ENCODE measurements around the gene ICAM4.
"Not testable (repeated sequence)": the region's sequence is repeated elsewhere in the genome, so short reads cannot be mapped to it uniquely, and the experiment has no call there.

ICAM4 gene

DNA sequence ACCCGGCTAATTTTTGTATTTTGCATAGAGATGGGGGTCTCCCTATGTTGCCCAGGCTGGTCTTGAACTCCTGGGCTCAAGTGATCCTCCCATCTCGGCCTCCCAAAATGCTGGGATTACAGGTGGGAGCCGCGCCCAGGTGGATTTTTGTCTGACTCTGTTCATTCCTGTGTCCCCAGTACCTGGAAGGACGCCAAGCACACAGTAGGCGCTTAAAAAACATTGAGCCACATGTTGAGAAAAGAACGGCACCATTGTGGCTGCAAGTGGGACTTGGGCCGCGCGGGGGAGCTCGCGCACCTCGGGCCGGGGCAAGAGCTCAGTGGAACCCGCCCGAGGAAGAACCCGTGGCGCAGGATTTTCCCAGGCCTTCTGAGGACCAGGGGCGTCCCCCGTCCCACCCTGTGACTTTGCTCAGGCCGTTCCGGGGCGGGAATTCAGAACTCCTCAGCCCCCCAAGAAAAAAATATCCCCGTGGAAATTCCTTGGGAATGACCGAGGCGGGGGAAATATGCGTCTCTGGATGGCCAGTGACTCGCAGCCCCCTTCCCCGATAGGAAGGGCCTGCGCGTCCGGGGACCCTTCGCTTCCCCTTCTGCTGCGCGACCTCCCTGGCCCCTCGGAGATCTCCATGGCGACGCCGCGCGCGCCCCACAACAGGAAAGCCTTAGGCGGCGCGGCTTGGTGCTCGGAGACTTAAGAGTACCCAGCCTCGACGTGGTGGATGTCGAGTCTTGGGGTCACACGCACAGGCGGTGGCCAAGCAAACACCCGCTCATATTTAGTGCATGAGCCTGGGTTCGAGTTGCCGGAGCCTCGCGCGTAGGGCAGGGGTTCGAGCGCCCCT, 17.2 kb upstream of the ICAM4 start:
- peak; percentile 80 to 89 for DNase-seq

DNA sequence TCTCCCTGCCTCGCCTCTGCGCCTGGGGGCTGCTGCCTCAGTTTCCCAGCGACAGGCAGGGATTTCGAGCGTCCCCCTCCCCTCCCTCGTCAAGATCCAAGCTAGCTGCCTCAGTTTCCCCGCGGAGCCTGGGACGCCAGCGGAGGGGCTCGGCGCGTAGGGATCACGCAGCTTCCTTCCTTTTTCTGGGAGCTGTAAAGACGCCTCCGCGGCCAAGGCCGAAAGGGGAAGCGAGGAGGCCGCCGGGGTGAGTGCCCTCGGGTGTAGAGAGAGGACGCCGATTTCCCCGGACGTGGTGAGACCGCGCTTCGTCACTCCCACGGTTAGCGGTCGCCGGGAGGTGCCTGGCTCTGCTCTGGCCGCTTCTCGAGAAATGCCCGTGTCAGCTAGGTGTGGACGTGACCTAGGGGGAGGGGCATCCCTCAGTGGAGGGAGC, 16.6 kb upstream of the ICAM4 start:
- DNase-seq, result peak; percentile 55 to 70

DNA sequence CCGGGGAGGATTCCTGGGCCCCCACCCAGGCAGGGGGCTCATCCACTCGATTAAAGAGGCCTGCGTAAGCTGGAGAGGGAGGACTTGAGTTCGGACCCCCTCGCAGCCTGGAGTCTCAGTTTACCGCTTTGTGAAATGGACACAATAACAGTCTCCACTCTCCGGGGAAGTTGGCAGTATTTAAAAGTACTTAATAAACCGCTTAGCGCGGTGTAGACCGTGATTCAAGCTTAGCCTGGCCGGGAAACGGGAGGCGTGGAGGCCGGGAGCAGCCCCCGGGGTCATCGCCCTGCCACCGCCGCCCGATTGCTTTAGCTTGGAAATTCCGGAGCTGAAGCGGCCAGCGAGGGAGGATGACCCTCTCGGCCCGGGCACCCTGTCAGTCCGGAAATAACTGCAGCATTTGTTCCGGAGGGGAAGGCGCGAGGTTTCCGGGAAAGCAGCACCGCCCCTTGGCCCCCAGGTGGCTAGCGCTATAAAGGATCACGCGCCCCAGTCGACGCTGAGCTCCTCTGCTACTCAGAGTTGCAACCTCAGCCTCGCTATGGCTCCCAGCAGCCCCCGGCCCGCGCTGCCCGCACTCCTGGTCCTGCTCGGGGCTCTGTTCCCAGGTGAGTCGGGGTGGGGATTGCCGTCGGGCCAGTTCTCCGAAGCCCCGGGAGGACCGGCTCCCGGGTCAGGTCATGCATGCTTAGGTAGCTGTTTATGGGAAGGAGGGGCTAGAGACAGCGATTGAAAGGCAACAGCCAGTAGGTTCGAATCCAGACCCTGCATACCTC, 15.9 kb upstream of the ICAM4 start, which contains the start of gene ICAM1:
ICAM1 (plus strand) TSS at position 505 of the 779 bp plus-strand sequence; CDS start at position 545, 40 bp downstream.
- DNase-seq, result peak; percentile 69 to 79

DNA sequence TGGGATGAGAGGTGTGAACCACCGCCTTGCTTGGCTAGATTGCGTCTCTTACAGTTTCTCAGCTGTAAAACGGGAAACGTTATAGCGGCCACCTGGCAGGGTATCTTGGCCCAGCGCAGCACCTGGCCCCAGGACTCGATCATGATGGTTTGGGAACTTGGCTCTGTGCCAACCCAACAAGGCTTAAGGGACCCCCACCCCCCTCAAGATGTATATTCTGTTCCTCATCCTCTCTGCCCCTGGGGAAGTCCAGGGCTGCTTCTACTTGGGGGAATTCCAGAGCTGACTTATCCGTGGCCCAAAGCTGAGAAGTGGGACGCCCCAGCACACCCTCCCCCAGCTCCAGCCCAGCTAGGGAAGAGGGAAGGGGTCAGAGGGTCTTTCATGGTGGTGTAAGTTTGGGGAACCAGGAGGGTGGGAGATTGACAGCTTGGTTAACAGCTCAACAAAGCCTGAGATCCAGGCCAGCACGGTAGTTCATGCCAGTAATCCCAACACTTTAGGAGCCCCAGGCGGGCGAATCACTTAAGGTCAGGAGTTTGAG, 15.1 kb upstream of the ICAM4 start:
- DNase-seq, result peak; percentile 42 to 52

DNA sequence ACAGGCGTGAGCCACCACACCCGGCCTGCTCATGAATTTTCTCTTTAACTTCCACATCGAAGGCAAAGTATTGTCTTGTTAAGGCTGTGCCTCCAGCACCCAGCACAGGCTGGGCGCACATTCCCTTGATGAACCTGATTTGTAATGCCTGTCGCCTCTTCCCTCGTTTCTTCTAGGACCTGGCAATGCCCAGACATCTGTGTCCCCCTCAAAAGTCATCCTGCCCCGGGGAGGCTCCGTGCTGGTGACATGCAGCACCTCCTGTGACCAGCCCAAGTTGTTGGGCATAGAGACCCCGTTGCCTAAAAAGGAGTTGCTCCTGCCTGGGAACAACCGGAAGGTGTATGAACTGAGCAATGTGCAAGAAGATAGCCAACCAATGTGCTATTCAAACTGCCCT, 12.2 kb upstream of the ICAM4 start:
- DNase-seq, result no peak

DNA sequence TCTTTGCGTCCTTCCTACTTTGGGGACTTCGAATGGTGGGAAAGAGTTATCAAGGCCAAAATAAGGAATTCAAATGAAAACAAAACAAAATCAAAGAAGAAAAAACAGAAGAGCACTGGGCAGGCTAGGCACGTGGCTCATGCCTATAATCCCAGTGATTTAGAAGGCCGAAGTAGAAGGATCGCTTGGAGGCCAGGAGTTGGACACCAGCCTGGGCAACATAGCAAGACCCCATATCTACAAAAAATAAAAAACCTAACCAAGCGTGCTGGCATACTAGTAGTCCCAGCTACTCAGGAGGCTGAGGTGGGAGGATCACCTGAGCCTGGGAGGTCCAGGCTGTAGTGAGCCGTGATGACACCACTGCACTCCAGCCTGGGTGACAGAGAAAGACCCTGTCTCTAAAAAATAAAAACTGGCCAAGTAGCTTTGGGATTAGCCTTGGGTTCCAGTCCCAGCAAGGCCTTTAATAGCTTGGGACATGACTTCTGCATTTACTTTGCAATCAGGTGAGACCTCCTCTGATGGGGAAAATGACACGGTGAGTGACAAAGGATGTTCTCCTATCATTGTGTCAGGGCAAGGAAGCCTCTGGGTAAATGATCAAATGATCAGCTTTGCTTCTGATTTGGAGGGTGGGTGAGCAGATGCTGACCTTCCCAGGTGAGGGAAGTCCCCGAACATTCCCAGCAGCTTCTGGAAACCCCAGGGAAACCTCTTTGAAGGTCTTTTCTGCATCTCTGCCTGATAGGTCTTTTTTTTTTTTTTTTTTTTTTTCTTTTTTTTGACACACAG, 8.8 kb upstream of the ICAM4 start:
- DNase-seq, result no peak

DNA sequence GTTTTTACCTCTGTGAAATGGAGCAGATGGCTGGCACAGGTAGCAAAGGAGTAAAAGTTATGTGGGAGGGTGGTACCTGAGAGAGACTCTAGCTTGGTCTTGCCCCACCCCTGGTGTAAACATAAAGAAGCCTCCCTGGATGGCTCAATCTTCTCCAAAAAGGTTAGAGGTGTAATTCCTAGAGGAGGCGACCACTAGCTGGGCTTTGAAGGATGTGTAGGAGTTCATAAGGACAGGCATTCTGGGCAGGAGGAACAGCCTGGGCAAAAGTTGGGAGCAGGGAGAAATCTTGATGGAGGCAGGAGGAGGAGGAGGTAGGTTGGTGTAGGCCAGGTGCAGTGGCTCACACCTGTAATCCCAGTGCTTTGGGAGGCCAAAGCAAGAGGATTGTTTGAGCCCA, 7.8 kb upstream of the ICAM4 start:
- no peak for DNase-seq

DNA sequence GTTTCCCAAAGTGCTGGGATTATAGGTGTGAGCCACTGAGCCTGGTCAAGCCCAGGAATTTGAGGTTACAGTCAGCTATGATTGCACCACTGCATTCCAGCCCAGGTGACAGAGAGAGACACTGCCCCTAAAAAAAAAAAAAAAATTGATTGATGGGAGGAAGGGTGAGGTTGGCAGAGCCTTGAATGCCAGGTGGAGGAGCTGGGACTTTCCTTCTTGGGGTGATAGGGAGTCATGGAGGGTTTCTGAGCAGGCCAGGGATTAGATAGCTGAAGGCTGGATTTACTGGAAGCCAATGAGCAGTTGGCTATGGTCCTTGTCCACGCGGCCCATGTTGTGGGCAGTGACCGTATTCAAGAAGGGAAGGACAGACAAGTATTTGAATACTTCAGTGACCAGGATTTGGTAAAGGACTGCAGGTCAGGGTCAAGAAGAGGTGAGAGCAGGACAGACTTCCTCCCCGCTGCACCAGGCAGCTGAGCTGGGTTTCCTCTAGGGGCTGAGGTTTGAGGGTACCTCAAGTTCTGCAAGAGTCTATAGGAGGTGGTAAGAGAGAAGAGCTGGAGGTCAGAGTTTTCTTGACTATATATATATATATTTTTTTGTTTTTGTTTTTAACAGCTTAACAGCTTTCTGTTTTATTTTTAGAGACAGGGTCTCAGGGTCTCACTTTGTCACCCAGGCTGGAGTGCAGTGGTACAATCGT, 6.9 kb upstream of the ICAM4 start:
- DNase-seq, result no peak

DNA sequence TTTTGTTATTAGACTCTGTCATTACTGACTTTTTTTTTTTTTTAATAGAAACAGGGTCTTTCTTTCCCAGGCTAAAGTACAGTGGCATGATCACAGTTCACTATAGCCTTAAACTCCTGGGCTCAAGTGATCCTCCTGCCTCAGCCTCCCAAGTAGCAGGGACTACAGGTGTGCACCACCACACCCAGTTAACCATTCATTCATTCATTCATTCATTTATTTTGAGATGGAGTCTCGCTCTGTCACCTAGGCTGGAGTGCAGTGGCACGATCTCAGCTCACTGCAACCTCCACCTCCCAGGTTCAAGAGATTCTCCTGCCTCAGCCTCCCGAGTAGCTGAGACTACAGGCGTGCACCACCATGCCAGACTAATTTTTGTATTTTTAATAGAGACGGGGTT, 4.7 kb upstream of the ICAM4 start:
- DNase-seq, result not testable (repeated sequence)

DNA sequence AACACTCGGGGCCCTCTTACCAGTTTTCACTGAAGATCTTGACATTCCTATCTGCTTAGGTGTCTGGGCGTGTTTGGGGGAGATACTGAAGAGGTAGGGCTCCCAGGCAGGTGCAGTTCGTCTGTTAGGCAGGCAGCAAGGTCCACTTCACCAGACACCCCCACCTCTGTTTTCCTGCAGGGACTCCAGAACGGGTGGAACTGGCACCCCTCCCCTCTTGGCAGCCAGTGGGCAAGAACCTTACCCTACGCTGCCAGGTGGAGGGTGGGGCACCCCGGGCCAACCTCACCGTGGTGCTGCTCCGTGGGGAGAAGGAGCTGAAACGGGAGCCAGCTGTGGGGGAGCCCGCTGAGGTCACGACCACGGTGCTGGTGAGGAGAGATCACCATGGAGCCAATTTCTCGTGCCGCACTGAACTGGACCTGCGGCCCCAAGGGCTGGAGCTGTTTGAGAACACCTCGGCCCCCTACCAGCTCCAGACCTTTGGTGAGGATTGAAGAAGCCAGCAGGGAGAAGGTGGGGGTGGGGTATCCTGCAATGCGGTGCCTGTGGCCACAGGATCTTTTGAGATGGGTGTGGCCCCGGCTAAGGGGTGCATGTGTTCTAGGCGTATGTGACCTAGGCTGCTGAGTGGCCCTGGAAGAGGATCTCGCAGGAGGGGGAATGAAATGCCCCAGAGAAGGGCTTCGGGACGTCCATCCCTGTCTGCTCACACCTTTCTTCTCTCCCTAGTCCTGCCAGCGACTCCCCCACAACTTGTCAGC, 3.3 kb upstream of the ICAM4 start:
- no peak for DNase-seq

DNA sequence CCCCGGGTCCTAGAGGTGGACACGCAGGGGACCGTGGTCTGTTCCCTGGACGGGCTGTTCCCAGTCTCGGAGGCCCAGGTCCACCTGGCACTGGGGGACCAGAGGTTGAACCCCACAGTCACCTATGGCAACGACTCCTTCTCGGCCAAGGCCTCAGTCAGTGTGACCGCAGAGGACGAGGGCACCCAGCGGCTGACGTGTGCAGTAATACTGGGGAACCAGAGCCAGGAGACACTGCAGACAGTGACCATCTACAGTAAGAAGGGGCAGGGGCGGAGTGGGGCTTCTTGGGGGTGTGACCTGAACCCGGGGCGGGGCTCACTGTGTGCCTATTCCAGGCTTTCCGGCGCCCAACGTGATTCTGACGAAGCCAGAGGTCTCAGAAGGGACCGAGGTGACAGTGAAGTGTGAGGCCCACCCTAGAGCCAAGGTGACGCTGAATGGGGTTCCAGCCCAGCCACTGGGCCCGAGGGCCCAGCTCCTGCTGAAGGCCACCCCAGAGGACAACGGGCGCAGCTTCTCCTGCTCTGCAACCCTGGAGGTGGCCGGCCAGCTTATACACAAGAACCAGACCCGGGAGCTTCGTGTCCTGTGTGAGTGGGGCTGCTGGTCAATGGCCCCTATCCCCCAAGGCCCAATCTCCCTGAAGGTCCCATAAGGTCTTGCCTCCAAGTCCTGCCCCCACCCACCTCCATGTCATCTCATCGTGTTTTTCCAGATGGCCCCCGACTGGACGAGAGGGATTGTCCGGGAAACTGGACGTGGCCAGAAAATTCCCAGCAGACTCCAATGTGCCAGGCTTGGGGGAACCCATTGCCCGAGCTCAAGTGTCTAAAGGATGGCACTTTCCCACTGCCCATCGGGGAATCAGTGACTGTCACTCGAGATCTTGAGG, 2.4 kb upstream of the ICAM4 start:
- no peak for DNase-seq

DNA sequence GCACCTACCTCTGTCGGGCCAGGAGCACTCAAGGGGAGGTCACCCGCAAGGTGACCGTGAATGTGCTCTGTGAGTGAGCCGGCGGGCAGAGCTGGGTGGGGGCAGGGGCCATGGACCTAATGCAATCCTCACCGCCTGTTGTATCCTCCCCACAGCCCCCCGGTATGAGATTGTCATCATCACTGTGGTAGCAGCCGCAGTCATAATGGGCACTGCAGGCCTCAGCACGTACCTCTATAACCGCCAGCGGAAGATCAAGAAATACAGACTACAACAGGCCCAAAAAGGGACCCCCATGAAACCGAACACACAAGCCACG, 1.8 kb upstream of the ICAM4 start:
- DNase-seq, result no peak

DNA sequence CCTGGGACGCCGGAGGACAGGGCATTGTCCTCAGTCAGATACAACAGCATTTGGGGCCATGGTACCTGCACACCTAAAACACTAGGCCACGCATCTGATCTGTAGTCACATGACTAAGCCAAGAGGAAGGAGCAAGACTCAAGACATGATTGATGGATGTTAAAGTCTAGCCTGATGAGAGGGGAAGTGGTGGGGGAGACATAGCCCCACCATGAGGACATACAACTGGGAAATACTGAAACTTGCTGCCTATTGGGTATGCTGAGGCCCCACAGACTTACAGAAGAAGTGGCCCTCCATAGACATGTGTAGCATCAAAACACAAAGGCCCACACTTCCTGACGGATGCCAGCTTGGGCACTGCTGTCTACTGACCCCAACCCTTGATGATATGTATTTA, 1.4 kb upstream of the ICAM4 start:
- DNase-seq, result no peak

DNA sequence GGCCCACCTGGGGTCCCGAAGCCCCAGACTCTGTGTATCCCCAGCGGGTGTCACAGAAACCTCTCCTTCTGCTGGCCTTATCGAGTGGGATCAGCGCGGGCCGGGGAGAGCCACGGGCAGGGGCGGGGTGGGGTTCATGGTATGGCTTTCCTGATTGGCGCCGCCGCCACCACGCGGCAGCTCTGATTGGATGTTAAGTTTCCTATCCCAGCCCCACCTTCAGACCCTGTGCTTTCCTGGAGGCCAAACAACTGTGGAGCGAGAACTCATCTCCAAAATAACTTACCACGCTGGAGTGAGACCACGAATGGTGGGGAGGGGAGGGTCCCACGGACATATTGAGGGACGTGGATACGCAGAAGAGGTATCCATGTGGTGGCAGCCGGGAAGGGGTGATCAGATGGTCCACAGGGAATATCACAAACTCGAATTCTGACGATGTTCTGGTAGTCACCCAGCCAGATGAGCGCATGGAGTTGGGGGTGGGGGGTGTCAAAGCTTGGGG, 2.0 kb downstream of the ICAM4 start:
- peak; percentile 36 to 41 for DNase-seq

DNA sequence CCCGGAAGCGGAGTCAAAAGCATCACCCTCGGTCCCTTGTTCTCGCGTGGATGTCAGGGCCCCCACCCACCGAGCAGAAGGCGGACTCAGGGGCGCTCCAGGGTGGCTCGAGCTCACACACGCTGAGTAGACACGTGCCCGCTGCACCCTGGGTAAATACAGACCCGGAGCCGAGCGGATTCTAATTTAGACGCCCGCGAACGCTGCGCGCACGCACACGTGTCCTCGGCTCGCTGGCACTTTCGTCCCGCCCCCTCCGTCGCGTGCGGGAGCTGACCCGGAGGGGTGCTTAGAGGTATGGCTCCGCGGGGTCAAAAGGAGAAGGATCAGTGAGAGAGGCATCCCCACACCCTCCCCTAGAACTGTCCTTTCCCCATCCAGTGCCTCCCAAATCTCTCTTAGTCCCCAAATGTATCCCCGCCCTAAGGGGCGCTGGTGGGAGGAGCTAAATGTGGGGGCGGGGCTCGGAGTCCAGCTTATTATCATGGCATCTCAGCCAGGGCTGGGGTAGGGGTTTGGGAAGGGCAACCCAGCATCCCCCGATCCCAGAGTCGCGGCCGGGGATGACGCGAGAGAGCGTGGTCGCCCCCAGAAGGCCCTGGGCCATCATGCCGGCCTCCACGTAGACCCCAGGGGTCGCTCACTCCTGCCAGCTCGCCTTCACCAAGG, 2.5 kb downstream of the ICAM4 start:
- DNase-seq, result peak; percentile 54 to 63

DNA sequence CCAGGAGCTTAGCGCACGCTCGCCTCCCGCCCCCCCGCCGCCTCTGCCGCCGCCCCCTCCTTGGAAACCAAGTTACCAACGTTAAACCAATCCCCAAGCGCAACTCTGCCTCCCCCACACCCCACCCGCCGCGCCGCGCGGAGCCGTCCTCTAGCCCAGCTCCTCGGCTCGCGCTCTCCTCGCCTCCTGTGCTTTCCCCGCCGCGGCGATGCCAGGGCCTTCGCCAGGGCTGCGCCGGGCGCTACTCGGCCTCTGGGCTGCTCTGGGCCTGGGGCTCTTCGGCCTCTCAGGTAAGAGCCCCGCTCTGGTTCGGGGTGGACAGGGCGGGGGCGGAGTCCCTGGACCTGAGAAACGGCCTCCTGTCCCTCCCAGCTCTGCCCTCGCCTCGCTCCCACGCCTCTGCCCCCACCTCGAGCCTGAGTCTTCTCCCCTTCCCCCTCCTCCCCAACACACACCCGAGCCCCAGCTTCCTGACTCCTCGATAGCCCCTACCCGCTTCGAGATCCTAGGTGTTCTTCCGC, 3.1 kb downstream of the ICAM4 start, which contains the start of gene ICAM5:
ICAM5 (plus strand) TSS at position 117 of the 521 bp plus-strand sequence; CDS start at position 209, 92 bp downstream.
- DNase-seq, result peak; percentile 65 to 71

DNA sequence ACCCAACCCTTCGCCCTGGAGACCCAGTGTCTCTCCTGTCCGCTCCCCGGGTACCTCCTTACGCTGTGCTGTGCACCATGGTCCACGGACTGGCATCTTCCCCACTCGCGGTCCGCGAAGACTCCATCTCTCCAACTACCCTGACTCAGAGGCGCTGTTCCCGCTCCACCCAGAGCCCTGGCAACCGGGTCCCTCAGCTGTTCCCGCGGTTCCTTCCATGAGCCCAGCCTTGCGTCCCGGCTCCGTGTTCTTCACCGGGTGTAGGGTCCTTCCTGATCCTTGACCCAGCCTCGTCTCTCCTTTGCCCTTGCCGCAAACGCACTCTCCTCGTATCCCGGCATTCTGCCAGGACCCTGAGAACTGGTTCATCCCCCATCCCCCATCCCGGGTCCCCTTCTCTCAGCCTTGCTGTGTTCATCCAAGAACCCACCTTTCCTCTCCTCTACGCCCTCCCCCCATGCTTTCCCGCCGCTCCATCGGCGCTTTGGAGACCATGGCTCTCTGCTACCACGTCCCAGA, 3.7 kb downstream of the ICAM4 start:
- DNase-seq, result no peak

DNA sequence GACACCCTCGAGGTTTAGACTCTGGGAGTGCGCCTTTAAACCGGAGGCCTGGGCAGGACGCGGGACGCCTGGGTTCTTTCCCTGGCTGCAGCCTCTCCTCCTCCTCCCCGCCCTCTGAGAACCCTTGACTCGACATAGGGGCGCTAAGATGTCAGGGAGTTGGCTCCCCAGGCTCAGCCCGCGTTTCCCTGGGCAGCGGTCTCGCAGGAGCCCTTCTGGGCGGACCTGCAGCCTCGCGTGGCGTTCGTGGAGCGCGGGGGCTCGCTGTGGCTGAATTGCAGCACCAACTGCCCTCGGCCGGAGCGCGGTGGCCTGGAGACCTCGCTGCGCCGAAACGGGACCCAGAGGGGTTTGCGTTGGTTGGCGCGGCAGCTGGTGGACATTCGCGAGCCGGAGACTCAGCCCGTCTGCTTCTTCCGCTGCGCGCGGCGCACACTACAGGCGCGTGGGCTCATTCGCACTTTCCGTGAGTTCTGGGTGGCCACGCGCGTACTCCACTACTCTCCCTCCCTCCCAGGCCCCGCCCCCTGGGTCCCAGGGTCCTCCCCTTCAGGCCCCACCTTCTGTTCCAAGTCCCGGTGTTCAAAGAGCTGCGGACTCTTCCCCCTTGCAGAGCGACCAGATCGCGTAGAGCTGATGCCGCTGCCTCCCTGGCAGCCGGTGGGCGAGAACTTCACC, 4.3 kb downstream of the ICAM4 start:
- peak; percentile 54 to 62 for DNase-seq
